ENCODE results near the gene FSCN2. TPM values are rescaled to one million over a fixed set of nuclear protein-coding genes. Genes with fewer than 3 reads are reported as not detected.

The FSCN2 gene
- 1 to 10 TPM; 1.2 to 2.5 (median 1.7) TPM for polyA plus RNA-seq (ENCODE audit: insufficient read length in 4 of 4)

GRCh38 chr17:81527591-81528383, at the start of gene FSCN2:
Gene FSCN2, plus strand, starts transcription at chr17:81528377. Its CDS starts 155 bp downstream, at chr17:81528532.
- no peak for DNase-seq (ENCODE audit: low read depth in 4 of 4, low spot score in 3 of 4)

- DNase-seq (ENCODE audit: low read depth in 4 of 4, low spot score in 3 of 4) = no peak
These were observed 48.8 kb upstream of the FSCN2 start for GRCh38 chr17:81479175-81480071.

- DNase-seq (ENCODE audit: low read depth in 4 of 4, low spot score in 3 of 4) = no peak
These were observed 47.8 kb upstream of the FSCN2 start for GRCh38 chr17:81480140-81481072.

- DNase-seq (ENCODE audit: low read depth in 4 of 4, low spot score in 3 of 4) = peak in 3 of 4 donors; percentile 53 to 66 (median 59)
These were observed 46.9 kb upstream of the FSCN2 start for GRCh38 chr17:81481073-81481799.

GRCh38 chr17:81481815-81482505, 46.2 kb upstream of the FSCN2 start:
- DNase-seq (ENCODE audit: low read depth in 4 of 4, low spot score in 3 of 4) = no peak

- DNase-seq (ENCODE audit: low read depth in 4 of 4, low spot score in 3 of 4) = no peak
These were observed 45.5 kb upstream of the FSCN2 start for GRCh38 chr17:81482673-81483072.

GRCh38 chr17:81483085-81483861, 44.9 kb upstream of the FSCN2 start:
- no peak for DNase-seq (ENCODE audit: low read depth in 4 of 4, low spot score in 3 of 4)

- DNase-seq (ENCODE audit: low read depth in 4 of 4, low spot score in 3 of 4) = no peak
These were observed 44.3 kb upstream of the FSCN2 start for GRCh38 chr17:81483862-81484194.

GRCh38 chr17:81484195-81484979, 43.8 kb upstream of the FSCN2 start:
- peak in 3 of 4 donors; percentile 69 to 77 (median 73) for DNase-seq (ENCODE audit: low read depth in 4 of 4, low spot score in 3 of 4)

- no peak for DNase-seq (ENCODE audit: low read depth in 4 of 4, low spot score in 3 of 4)
These were observed 41.9 kb upstream of the FSCN2 start for GRCh38 chr17:81486199-81486810.

- no peak for DNase-seq (ENCODE audit: low read depth in 4 of 4, low spot score in 3 of 4)
These were observed 41.1 kb upstream of the FSCN2 start for GRCh38 chr17:81487089-81487486.

- peak in 3 of 4 donors; percentile 61 to 77 (median 70) for DNase-seq (ENCODE audit: low read depth in 4 of 4, low spot score in 3 of 4)
These were observed 40.5 kb upstream of the FSCN2 start for GRCh38 chr17:81487487-81488275.

GRCh38 chr17:81488276-81488860, 39.8 kb upstream of the FSCN2 start:
- no peak for DNase-seq (ENCODE audit: low read depth in 4 of 4, low spot score in 3 of 4)

GRCh38 chr17:81489012-81489997, 38.9 kb upstream of the FSCN2 start:
- no peak for DNase-seq (ENCODE audit: low read depth in 4 of 4, low spot score in 3 of 4)
